Nephron progenitor cell (in vitro differentiated cells): Measurements from ENCODE around the gene KLF7.

Experiments used
- DNase-seq: peaks from one replicate; pipeline ENCODE4 v3.0.0; 2021
- H3K27ac Mint-ChIP-seq: 2 replicates; pipeline ENCODE4 v1.8.0; 2021; ENCODE audit warnings: mild to moderate bottlenecking, moderate library complexity, mixed read lengths
- H3K27me3 Mint-ChIP-seq: 2 replicates; pipeline ENCODE4 v1.8.0; 2021; ENCODE audit warnings: mild to moderate bottlenecking, low read depth, mixed read lengths; ENCODE audit not compliant: poor library complexity
- H3K36me3 Mint-ChIP-seq: 2 replicates; pipeline ENCODE4 v1.8.0; 2021; ENCODE audit warnings: low read depth, mixed read lengths
- H3K4me1 Mint-ChIP-seq: 2 replicates; pipeline ENCODE4 v1.8.0; 2021; ENCODE audit warnings: mixed read lengths
- H3K4me3 Mint-ChIP-seq: 2 replicates; pipeline ENCODE4 v1.8.0; 2021; ENCODE audit warnings: mild to moderate bottlenecking, moderate library complexity, mixed read lengths
- H3K9me3 Mint-ChIP-seq: 2 replicates; pipeline ENCODE4 v1.8.0; 2021; ENCODE audit warnings: mild to moderate bottlenecking, moderate library complexity, mixed read lengths
- TF ChIP-seq, protein P1 (sequence below): fragments of 200-600 bp; sonication (generic); IDR thresholded peaks from 2 replicates; pipeline ENCODE4 v1.5.0; 2021; ENCODE audit warnings: antibody characterized with exemption

KLF7 gene

DNA sequence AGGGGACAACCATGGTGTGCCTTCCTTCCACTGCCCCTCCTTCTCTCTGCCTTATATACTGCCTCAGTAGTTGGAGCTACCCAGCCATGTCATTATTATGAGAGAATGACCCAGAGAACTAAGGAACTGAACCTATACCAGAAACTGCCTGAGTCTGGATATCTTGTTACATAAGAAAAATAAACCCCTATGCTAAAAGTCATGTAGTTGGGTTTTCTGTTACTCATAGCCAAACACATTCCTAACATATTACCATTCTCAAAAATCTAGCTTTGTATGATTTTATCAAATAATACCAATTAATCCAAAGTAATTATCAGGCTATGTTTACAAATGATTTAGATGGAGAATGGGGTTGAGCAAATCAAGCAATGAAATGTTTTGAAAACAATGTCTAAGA lies 15.0 kb upstream of the KLF7 start:
- Mint-ChIP-seq H3K9me3 (no peaks in the 10 kb centered on the region), H3K4me3 (no peak overlapping the region), H3K27ac (no peak overlapping the region), H3K4me1 (no peaks in the 10 kb centered on the region), H3K36me3 (no peaks in the 10 kb centered on the region), H3K27me3 (peaks cover 3% of the 10 kb centered on the region)
- TF ChIP-seq, protein P1, sequence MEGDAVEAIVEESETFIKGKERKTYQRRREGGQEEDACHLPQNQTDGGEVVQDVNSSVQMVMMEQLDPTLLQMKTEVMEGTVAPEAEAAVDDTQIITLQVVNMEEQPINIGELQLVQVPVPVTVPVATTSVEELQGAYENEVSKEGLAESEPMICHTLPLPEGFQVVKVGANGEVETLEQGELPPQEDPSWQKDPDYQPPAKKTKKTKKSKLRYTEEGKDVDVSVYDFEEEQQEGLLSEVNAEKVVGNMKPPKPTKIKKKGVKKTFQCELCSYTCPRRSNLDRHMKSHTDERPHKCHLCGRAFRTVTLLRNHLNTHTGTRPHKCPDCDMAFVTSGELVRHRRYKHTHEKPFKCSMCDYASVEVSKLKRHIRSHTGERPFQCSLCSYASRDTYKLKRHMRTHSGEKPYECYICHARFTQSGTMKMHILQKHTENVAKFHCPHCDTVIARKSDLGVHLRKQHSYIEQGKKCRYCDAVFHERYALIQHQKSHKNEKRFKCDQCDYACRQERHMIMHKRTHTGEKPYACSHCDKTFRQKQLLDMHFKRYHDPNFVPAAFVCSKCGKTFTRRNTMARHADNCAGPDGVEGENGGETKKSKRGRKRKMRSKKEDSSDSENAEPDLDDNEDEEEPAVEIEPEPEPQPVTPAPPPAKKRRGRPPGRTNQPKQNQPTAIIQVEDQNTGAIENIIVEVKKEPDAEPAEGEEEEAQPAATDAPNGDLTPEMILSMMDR, result no peak
- no peak for DNase-seq

DNA sequence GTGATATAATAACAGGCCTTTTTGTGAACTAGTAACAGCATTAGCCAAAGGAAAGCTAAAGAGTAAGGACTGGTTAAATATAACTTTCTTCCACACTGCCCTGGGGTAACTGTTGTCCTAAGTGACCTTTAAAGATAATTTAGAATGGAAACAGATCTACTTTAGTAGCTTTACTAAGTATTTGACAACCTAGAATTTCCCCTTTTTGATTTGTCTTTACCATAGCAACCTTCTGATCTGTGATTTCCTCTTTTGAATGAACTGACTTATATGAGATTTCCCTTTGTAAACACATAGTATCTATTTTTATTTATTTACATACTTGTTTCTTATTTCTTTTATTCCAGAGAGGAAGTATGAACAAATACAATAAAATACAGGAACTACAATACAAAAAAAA lies 10.5 kb upstream of the KLF7 start:
- Mint-ChIP-seq H3K36me3 (no peaks in the 10 kb centered on the region), H3K27me3 (no peaks in the 10 kb centered on the region), H3K4me1 (peaks cover 8% of the 10 kb centered on the region), H3K9me3 (peaks cover 3% of the 10 kb centered on the region), H3K27ac (no peak overlapping the region), H3K4me3 (no peak overlapping the region)
- TF ChIP-seq, protein P1, result no peak
- no peak for DNase-seq

DNA sequence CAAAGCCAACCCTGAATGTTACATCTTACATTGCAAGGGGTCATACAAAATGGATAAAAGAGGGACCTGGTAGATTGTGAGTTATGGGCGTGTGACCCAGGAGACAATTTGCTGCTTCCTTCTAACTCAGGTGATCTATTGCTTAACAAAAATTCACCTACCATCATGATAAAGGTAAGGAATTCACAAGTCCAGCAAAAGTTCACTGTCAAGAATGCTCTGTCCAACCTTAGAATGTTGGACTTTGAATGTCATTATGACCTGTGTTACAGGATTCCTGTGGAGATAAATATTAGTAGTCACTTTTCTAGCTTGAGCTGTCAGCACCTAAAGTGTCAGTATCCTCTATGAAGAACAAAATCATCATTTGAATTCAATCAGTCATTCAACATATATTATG lies 7.9 kb upstream of the KLF7 start:
- peaks cover 11% of the 10 kb centered on the region for H3K4me1 Mint-ChIP-seq
- TF ChIP-seq, protein P1, result no peak

DNA sequence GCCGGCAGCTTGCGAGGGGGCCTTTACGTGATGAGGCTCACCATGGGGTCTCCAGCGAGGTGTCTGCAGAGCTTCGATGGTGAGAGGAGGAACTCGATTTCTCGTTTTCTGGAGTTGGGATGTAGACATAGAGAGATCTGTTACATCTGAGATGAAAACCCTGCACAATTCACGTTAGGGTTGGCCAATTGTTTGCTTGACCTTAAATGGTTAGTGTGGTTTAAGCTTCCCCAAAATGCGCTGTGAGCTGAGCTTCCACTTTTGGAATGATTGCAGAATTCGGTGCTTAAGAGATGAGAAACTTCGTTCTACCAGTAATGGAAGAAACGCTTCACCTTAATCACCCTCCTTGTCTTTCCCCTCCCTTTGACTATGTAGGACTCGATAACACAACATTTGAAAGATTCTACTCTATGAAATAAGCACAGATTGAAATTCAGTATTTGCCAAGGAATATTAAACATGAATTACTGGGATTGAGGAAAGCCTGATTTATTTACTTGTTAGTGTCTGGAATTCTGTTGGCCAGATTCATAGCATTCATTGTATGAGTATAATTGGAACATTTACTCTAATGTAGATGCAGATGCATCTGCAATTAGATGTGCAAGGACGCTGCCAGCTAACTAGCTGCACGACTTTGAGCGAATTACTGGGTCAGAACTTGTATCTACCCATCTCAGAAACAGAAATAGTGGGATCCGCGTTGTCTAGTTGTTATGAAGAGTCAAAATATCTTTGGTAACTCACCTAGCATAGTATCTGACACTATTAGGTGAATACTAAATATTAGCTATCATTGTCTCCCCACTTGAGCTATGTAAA lies 1.6 kb upstream of the KLF7 start:
- no peak for DNase-seq
- Mint-ChIP-seq H3K27ac (peak overlapping the region; percentile 100), H3K36me3 (peaks cover 12% of the 10 kb centered on the region), H3K9me3 (peaks cover 12% of the 10 kb centered on the region), H3K4me3 (peak overlapping the region; percentile 97), H3K4me1 (peaks cover 52% of the 10 kb centered on the region), H3K27me3 (no peaks in the 10 kb centered on the region)
- TF ChIP-seq, protein P1, result no peak

More for the DNA sequence above, 7.9 kb upstream of the KLF7 start:
- Mint-ChIP-seq H3K36me3 (peaks cover 12% of the 10 kb centered on the region), H3K27ac (no peak overlapping the region), H3K4me3 (no peak overlapping the region), H3K27me3 (no peaks in the 10 kb centered on the region), H3K9me3 (peaks cover 15% of the 10 kb centered on the region)
- no peak for DNase-seq

DNA sequence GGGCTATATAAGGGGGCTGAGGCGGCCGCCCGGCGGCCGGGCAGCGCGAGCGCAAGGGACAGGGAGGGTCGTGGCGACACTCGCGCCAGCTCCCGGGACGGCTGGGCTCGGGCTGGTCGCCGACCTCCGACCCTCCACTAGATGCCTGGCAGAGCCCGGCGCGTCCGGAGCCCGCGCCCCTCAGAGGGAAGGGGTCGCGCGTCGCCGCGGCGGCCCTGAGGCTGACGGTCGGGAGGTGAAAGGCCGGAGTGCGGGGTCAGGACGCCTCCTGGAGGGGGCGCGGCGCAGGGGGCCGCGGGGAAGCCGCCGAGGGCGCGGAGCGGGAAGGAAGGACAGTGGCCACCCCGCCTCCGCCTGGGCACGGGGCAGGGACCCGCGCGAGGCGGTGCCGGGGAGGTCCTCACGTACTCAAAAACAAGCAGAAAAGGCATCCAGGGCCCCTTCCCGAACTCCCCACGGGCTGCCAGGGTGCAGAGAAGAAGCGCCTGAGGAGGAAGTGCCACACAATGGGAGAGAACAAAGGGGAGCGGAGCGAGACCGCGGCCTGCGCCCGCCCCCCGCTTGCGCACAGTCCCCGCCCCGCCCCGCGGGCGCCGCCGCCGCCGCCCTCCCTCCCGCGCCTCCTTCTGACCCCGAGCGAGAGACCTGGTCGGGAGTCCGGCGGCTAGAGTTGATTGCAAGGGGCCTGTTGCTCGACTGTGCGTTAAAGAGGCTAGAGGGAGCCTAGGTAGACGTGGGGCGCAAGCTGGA lies 776 bp upstream of the KLF7 start:
- H3K36me3 Mint-ChIP-seq, result peaks cover 12% of the 10 kb centered on the region
- H3K4me3 Mint-ChIP-seq, result peak overlapping the region; percentile 97
- H3K27me3 Mint-ChIP-seq, result no peaks in the 10 kb centered on the region
- peaks cover 54% of the 10 kb centered on the region for H3K4me1 Mint-ChIP-seq
- TF ChIP-seq, protein P1, result peak; percentile 23
- peak; percentile 80 for DNase-seq
- peaks cover 12% of the 10 kb centered on the region for H3K9me3 Mint-ChIP-seq
- H3K27ac Mint-ChIP-seq, result peak overlapping the region; percentile 100
